ENCODE data around the gene ZBTB8B.

ZBTB8B gene

DNA sequence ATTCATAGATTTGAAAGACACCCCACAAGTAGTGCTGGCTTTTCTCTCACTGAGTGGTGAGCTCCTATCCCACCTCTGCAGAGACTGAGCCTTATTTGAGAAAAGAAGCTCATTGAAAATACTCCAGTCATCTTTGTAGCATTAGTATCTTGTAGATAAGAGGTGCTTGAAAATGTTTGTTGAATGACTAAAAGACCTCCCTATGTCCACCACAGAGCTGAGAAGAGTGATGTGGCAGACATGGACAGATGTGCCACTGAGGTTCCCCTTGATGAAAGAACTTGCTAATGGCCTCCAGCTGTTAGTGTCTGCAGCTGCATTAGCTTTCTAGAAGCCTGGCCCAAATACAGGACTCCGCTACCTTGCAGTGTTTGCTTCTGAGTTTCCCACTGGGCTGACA lies 45.1 kb downstream of the ZBTB8B start:
- no peaks in the 10 kb centered on the region for H3K4me1 Mint-ChIP-seq (ENCODE audit: low read depth)
- H3K9me3 Mint-ChIP-seq: no peaks in the 10 kb centered on the region
- H3K27ac Mint-ChIP-seq: no peak overlapping the region

More for the DNA sequence above, 45.1 kb downstream of the ZBTB8B start:
- Mint-ChIP-seq H3K27me3 (peaks cover 20% of the 10 kb centered on the region), H3K4me3 (no peak overlapping the region), H3K36me3 (ENCODE audit: low read depth) (no peaks in the 10 kb centered on the region)

All from stimulated activated naive CD8-positive, alpha-beta T cell treated with anti-CD3 and anti-CD28 coated beads, Interleukin-15, Interleukin-2, amounts not matched to agents 100 ng/mL and 50 ng/mL, for 24 hours (primary cell).